Karpas-422 (cell line): Measurements from ENCODE around the gene CRIP3. TPM values are rescaled to one million over a fixed set of nuclear protein-coding genes. Genes with fewer than 3 reads are reported as not detected.

ENCODE experiments used
- DNase-seq: peaks from one replicate; pipeline ENCODE4 v3.0.0-alpha.2; 2015
- H2AFZ ChIP-seq: fragments of 200-600 bp; sonication (generic); 2 replicates; pipeline ENCODE4 v1.6.1; 2014; ENCODE audit warnings: antibody characterized with exemption, low read length, mixed read lengths
- H3K27ac ChIP-seq: fragments of 200-600 bp; sonication (generic); 2 replicates; pipeline ENCODE4 v1.5.1; 2014; ENCODE audit warnings: mild to moderate bottlenecking, low read length, moderate library complexity
- H3K27me3 ChIP-seq: fragments of 200-600 bp; sonication (generic); 2 replicates; pipeline ENCODE4 v1.6.1; 2014; ENCODE audit warnings: low read length, mixed read lengths
- H3K36me3 ChIP-seq: fragments of 200-600 bp; sonication (generic); 2 replicates; pipeline ENCODE4 v1.6.1; 2014; ENCODE audit warnings: low read length, mixed read lengths; ENCODE audit not compliant: insufficient read depth
- H3K4me1 ChIP-seq: fragments of 200-600 bp; sonication (generic); 2 replicates; pipeline ENCODE4 v1.6.1; 2014; ENCODE audit warnings: mild to moderate bottlenecking, low read length, mixed read lengths
- H3K4me2 ChIP-seq: fragments of 200-600 bp; sonication (generic); 2 replicates; pipeline ENCODE4 v1.6.1; 2014; ENCODE audit warnings: low read length, low read depth, mild to moderate bottlenecking; ENCODE audit not compliant: poor library complexity, severe bottlenecking
- H3K4me3 ChIP-seq: fragments of 200-600 bp; sonication (generic); 2 replicates; pipeline ENCODE4 v1.5.1; 2014; ENCODE audit warnings: mild to moderate bottlenecking, antibody characterized with exemption, low read length, mixed read lengths
- H3K79me2 ChIP-seq: fragments of 200-600 bp; sonication (generic); 2 replicates; pipeline ENCODE4 v1.6.1; 2014; ENCODE audit warnings: mild to moderate bottlenecking, low read length, mixed read lengths
- H3K9ac ChIP-seq: fragments of 200-600 bp; sonication (generic); 2 replicates; pipeline ENCODE4 v1.6.0; 2014; ENCODE audit warnings: low read length
- H3K9me2 ChIP-seq: fragments of 200-600 bp; sonication (generic), shearing (Covaris generic); replicated peaks from 2 replicates; pipeline ENCODE4 v1.6.0; 2014; ENCODE audit warnings: mild to moderate bottlenecking, low read length, moderate library complexity; ENCODE audit not compliant: insufficient read depth
- H3K9me3 ChIP-seq: fragments of 300-700, 200-600 bp; sonication (generic); 2 replicates; pipeline ENCODE4 v1.6.1; 2014; ENCODE audit warnings: low read length, mixed read lengths
- H4K20me1 ChIP-seq: fragments of 200-600 bp; sonication (generic); 2 replicates; pipeline ENCODE4 v1.6.1; 2014; ENCODE audit warnings: mild to moderate bottlenecking, antibody characterized with exemption, low read length, low read depth; ENCODE audit not compliant: insufficient read depth
- total RNA-seq: library from RNA; depleted of rRNA; stranded (reverse); fragments of >200 nt; shearing (Covaris generic); gene quantifications from 2 replicates; pipeline ENCODE4 v1.2.3, GENCODE V29; 2014; ENCODE audit warnings: low replicate concordance

CRIP3 gene
- total RNA-seq, 1 experiment from 2014 or later: 56.8 TPM

GRCh38 chr6:43277643-43278523, 30.7 kb downstream of the CRIP3 start:
- DNase-seq: no peak
- Histone ChIP-seq H3K27me3 (no peaks in the 10 kb centered on the region), H4K20me1 (no peaks in the 10 kb centered on the region), H3K36me3 (no peaks in the 10 kb centered on the region), H3K27ac (no peak overlapping the region), H3K4me1 (peaks cover 11% of the 10 kb centered on the region), H3K9me3 (no peaks in the 10 kb centered on the region), H3K4me3 (no peak overlapping the region), H3K9me2 (no peaks in the 10 kb centered on the region), H3K9ac (no peak overlapping the region), H3K4me2 (no peak overlapping the region), H3K79me2 (no peaks in the 10 kb centered on the region), H2AFZ (no peak overlapping the region)

- no peak overlapping the region for H2AFZ ChIP-seq
- no peak overlapping the region for H3K4me2 ChIP-seq
- H4K20me1 ChIP-seq: no peaks in the 10 kb centered on the region
- H3K9me3 ChIP-seq: no peaks in the 10 kb centered on the region
- H3K4me1 ChIP-seq: peaks cover 11% of the 10 kb centered on the region
- no peak overlapping the region for H3K27ac ChIP-seq
- DNase-seq: no peak
- H3K9ac ChIP-seq: no peak overlapping the region
- H3K9me2 ChIP-seq: no peaks in the 10 kb centered on the region
- no peaks in the 10 kb centered on the region for H3K79me2 ChIP-seq
- H3K27me3 ChIP-seq: no peaks in the 10 kb centered on the region
- no peaks in the 10 kb centered on the region for H3K36me3 ChIP-seq
- H3K4me3 ChIP-seq: no peak overlapping the region
Measured at GRCh38 chr6:43277306-43277642, 31.4 kb downstream of the CRIP3 start.

GRCh38 chr6:43276577-43277305, 31.9 kb downstream of the CRIP3 start:
- DNase-seq: no peak
- no peaks in the 10 kb centered on the region for H3K27me3 ChIP-seq
- H3K9me2 ChIP-seq: no peaks in the 10 kb centered on the region
- H3K79me2 ChIP-seq: no peaks in the 10 kb centered on the region
- H3K9me3 ChIP-seq: no peaks in the 10 kb centered on the region
- H3K4me3 ChIP-seq: no peak overlapping the region
- no peaks in the 10 kb centered on the region for H4K20me1 ChIP-seq
- H3K27ac ChIP-seq: no peak overlapping the region
- H3K4me1 ChIP-seq: peaks cover 14% of the 10 kb centered on the region
- no peaks in the 10 kb centered on the region for H3K36me3 ChIP-seq
- H2AFZ ChIP-seq: no peak overlapping the region
- H3K9ac ChIP-seq: no peak overlapping the region
- peak overlapping the region; percentile 65 for H3K4me2 ChIP-seq

GRCh38 chr6:43275801-43276576, 32.6 kb downstream of the CRIP3 start:
- Histone ChIP-seq H2AFZ (no peak overlapping the region), H3K4me2 (peak overlapping the region; percentile 65), H4K20me1 (no peaks in the 10 kb centered on the region), H3K9ac (peak overlapping the region; percentile 54), H3K4me3 (peak overlapping the region; percentile 48), H3K9me2 (no peaks in the 10 kb centered on the region), H3K27me3 (no peaks in the 10 kb centered on the region), H3K36me3 (no peaks in the 10 kb centered on the region), H3K4me1 (peaks cover 20% of the 10 kb centered on the region), H3K9me3 (no peaks in the 10 kb centered on the region), H3K79me2 (no peaks in the 10 kb centered on the region), H3K27ac (no peak overlapping the region)
- DNase-seq: no peak

GRCh38 chr6:43274916-43275597, 33.6 kb downstream of the CRIP3 start:
- H3K9me3 ChIP-seq: no peaks in the 10 kb centered on the region
- no peak overlapping the region for H3K27ac ChIP-seq
- H2AFZ ChIP-seq: no peak overlapping the region
- no peaks in the 10 kb centered on the region for H3K36me3 ChIP-seq
- H3K9ac ChIP-seq: peak overlapping the region; percentile 54
- no peaks in the 10 kb centered on the region for H3K9me2 ChIP-seq
- H4K20me1 ChIP-seq: no peaks in the 10 kb centered on the region
- DNase-seq: no peak
- H3K4me3 ChIP-seq: peak overlapping the region; percentile 48
- peaks cover 29% of the 10 kb centered on the region for H3K4me1 ChIP-seq
- H3K27me3 ChIP-seq: no peaks in the 10 kb centered on the region
- H3K79me2 ChIP-seq: no peaks in the 10 kb centered on the region
- peak overlapping the region; percentile 65 for H3K4me2 ChIP-seq

- Histone ChIP-seq H3K9ac (no peak overlapping the region), H3K79me2 (no peaks in the 10 kb centered on the region), H3K9me3 (no peaks in the 10 kb centered on the region), H3K27ac (no peak overlapping the region), H3K27me3 (no peaks in the 10 kb centered on the region), H4K20me1 (no peaks in the 10 kb centered on the region), H3K36me3 (no peaks in the 10 kb centered on the region), H2AFZ (no peak overlapping the region), H3K4me3 (no peak overlapping the region), H3K9me2 (no peaks in the 10 kb centered on the region), H3K4me1 (peaks cover 37% of the 10 kb centered on the region), H3K4me2 (no peak overlapping the region)
- no peak for DNase-seq
Measured at GRCh38 chr6:43274127-43274915, 34.3 kb downstream of the CRIP3 start.

- peaks cover 42% of the 10 kb centered on the region for H3K4me1 ChIP-seq
- no peaks in the 10 kb centered on the region for H3K36me3 ChIP-seq
- H3K9ac ChIP-seq: no peak overlapping the region
- H3K4me2 ChIP-seq: no peak overlapping the region
- H3K79me2 ChIP-seq: no peaks in the 10 kb centered on the region
- H3K9me2 ChIP-seq: no peaks in the 10 kb centered on the region
- no peak for DNase-seq
- H2AFZ ChIP-seq: no peak overlapping the region
- no peaks in the 10 kb centered on the region for H3K27me3 ChIP-seq
- no peak overlapping the region for H3K27ac ChIP-seq
- no peak overlapping the region for H3K4me3 ChIP-seq
- no peaks in the 10 kb centered on the region for H4K20me1 ChIP-seq
- no peaks in the 10 kb centered on the region for H3K9me3 ChIP-seq
Measured at GRCh38 chr6:43273707-43274106, 34.9 kb downstream of the CRIP3 start.
